ENCODE results near the gene IMPG1.

IMPG1 gene

GRCh38 chr6:75896526-75896925, 175.9 kb downstream of the IMPG1 start:
- no peaks in the 10 kb centered on the region for H3K27me3 ChIP-seq (ENCODE audit: insufficient read depth, low read length)
- no peak overlapping the region for H3K4me3 ChIP-seq (ENCODE audit: low read depth, low read length, poor library complexity, severe bottlenecking)
- H3F3A ChIP-seq (ENCODE audit: insufficient read depth, low read length) = no peaks in the 10 kb centered on the region
- H3K79me2 ChIP-seq (ENCODE audit: insufficient read depth, low read length) = no peaks in the 10 kb centered on the region
- no peak overlapping the region for H3K9ac ChIP-seq (ENCODE audit: low read length)
- H4K20me1 ChIP-seq (ENCODE audit: insufficient read depth, low read length) = no peaks in the 10 kb centered on the region
- no peaks in the 10 kb centered on the region for H3K36me3 ChIP-seq (ENCODE audit: insufficient read depth, low read length)
- no peaks in the 10 kb centered on the region for H3K9me3 ChIP-seq (ENCODE audit: low read length)
- H3K9me2 ChIP-seq (ENCODE audit: low read depth, low read length) = no peaks in the 10 kb centered on the region
- H3K4me1 ChIP-seq (ENCODE audit: insufficient read depth, low read length, severe bottlenecking) = no peaks in the 10 kb centered on the region
- H2AFZ ChIP-seq (ENCODE audit: low read length) = no peak overlapping the region
- H3K27ac ChIP-seq (ENCODE audit: low read depth, low read length, poor library complexity, severe bottlenecking) = no peak overlapping the region
- TF ChIP-seq, protein P1, sequence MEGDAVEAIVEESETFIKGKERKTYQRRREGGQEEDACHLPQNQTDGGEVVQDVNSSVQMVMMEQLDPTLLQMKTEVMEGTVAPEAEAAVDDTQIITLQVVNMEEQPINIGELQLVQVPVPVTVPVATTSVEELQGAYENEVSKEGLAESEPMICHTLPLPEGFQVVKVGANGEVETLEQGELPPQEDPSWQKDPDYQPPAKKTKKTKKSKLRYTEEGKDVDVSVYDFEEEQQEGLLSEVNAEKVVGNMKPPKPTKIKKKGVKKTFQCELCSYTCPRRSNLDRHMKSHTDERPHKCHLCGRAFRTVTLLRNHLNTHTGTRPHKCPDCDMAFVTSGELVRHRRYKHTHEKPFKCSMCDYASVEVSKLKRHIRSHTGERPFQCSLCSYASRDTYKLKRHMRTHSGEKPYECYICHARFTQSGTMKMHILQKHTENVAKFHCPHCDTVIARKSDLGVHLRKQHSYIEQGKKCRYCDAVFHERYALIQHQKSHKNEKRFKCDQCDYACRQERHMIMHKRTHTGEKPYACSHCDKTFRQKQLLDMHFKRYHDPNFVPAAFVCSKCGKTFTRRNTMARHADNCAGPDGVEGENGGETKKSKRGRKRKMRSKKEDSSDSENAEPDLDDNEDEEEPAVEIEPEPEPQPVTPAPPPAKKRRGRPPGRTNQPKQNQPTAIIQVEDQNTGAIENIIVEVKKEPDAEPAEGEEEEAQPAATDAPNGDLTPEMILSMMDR (IDR thresholded peaks at IDR 0.05; ENCODE audit: low read length) = no peak
- no peak for TF ChIP-seq EZH2 (IDR thresholded peaks at IDR 0.05; ENCODE audit: borderline replicate concordance, low read length)
- no peak overlapping the region for H3K4me2 ChIP-seq (ENCODE audit: low read length)

- Histone ChIP-seq H3K4me2 (ENCODE audit: low read length) (no peak overlapping the region), H3K27me3 (ENCODE audit: insufficient read depth, low read length) (no peaks in the 10 kb centered on the region), H3K36me3 (ENCODE audit: insufficient read depth, low read length) (no peaks in the 10 kb centered on the region), H3K4me1 (ENCODE audit: insufficient read depth, low read length, severe bottlenecking) (no peaks in the 10 kb centered on the region), H3K4me3 (ENCODE audit: low read depth, low read length, poor library complexity, severe bottlenecking) (no peak overlapping the region), H3K9me3 (ENCODE audit: low read length) (no peaks in the 10 kb centered on the region), H3K9ac (ENCODE audit: low read length) (no peak overlapping the region), H2AFZ (ENCODE audit: low read length) (no peak overlapping the region), H3K27ac (ENCODE audit: low read depth, low read length, poor library complexity, severe bottlenecking) (no peak overlapping the region), H3K9me2 (ENCODE audit: low read depth, low read length) (no peaks in the 10 kb centered on the region), H3F3A (ENCODE audit: insufficient read depth, low read length) (no peaks in the 10 kb centered on the region), H3K79me2 (ENCODE audit: insufficient read depth, low read length) (no peaks in the 10 kb centered on the region), H4K20me1 (ENCODE audit: insufficient read depth, low read length) (no peaks in the 10 kb centered on the region)
- TF ChIP-seq, protein P1 (IDR thresholded peaks at IDR 0.05; ENCODE audit: low read length) = no peak
- no peak for TF ChIP-seq EZH2 (IDR thresholded peaks at IDR 0.05; ENCODE audit: borderline replicate concordance, low read length)
Measured at GRCh38 chr6:75893776-75894152, 178.7 kb downstream of the IMPG1 start.

- Histone ChIP-seq H4K20me1 (ENCODE audit: insufficient read depth, low read length) (no peaks in the 10 kb centered on the region), H3K9me2 (ENCODE audit: low read depth, low read length) (no peaks in the 10 kb centered on the region), H3K9me3 (ENCODE audit: low read length) (no peaks in the 10 kb centered on the region), H3F3A (ENCODE audit: insufficient read depth, low read length) (no peaks in the 10 kb centered on the region), H3K79me2 (ENCODE audit: insufficient read depth, low read length) (no peaks in the 10 kb centered on the region), H3K27me3 (ENCODE audit: insufficient read depth, low read length) (no peaks in the 10 kb centered on the region), H3K36me3 (ENCODE audit: insufficient read depth, low read length) (no peaks in the 10 kb centered on the region), H3K4me2 (ENCODE audit: low read length) (no peak overlapping the region), H2AFZ (ENCODE audit: low read length) (no peak overlapping the region), H3K4me1 (ENCODE audit: insufficient read depth, low read length, severe bottlenecking) (no peaks in the 10 kb centered on the region), H3K4me3 (ENCODE audit: low read depth, low read length, poor library complexity, severe bottlenecking) (no peak overlapping the region), H3K27ac (ENCODE audit: low read depth, low read length, poor library complexity, severe bottlenecking) (no peak overlapping the region), H3K9ac (ENCODE audit: low read length) (no peak overlapping the region)
- TF ChIP-seq, protein P1 (IDR thresholded peaks at IDR 0.05; ENCODE audit: low read length) = peak; percentile 76
- no peak for TF ChIP-seq EZH2 (IDR thresholded peaks at IDR 0.05; ENCODE audit: borderline replicate concordance, low read length)
Measured at GRCh38 chr6:75893058-75893775, 179.2 kb downstream of the IMPG1 start.

All from OCI-LY1 (cell line).